Stimulated activated CD4-positive, alpha-beta T cell treated with anti-CD3 and anti-CD28 coated beads, Interleukin-1b, Interleukin-23, amount 100 ng/mL, for 24 hours (primary cell): ENCODE data around the gene CD4.

Experiments used
- DNase-seq, 4 experiments: peaks; one replicate each; pipeline ENCODE4 v3.0.0-alpha.2; 2020; ENCODE audit warnings: low read depth in 4 of 4, low spot score in 1 of 4

CD4 gene

DNA sequence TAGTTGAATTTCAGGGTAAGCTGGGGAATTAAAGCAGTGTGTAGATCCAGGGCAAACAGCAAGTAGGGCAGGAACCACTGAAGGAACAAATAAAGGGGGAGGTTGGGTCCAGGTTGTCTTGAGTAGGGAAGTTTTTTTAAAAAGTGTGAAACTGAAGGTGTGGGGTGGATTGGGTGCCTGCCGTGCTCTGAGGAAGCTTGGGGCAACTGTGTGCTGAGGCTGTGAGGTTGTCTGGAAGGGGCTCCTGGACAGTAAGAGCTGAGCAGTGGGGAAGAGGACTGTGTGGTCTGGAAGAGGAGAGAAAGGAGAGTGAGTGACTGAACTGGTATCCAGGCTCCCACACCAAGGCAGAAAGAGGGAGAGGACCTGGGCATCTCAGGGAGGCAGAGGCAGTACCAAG, 21.4 kb downstream of the CD4 start:
- DNase-seq = no peak

DNA sequence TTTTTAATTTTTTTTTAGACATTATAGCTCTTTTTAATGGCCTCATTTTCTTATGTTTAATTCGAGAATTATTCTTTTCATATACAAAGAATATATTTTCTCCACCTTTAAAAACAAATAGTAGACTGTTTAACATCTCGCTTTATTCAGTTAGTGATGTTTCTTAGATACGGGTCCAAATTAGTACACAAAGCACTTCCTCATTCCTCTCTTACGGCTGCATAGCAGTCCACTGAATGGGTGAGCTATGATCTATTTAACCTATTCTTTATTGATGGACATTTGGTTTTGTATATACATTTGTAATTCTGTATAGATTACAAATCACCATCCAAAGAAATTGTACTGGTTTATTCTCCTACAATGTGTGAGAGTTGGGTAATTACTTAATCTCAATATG, 24.0 kb downstream of the CD4 start:
- no peak for DNase-seq

DNA sequence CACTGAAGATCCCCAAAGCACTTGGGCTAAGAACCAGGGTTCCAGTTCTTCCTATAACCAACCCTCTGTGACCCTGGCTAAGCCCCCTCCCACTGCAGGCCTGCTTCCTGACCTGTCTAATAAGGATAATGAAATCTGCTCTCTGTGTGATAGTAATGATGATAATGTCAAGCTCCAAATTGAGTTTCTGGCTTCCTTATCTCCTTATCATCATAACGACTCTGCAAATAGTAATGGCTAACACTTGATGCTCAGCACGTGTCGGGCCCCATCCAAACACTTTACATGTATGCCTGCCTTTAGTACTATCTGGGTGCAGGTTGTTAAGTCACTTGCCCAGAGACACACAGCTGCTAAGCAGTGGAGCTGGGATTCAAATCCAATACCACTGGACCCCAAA, 27.3 kb downstream of the CD4 start:
- no peak for DNase-seq

DNA sequence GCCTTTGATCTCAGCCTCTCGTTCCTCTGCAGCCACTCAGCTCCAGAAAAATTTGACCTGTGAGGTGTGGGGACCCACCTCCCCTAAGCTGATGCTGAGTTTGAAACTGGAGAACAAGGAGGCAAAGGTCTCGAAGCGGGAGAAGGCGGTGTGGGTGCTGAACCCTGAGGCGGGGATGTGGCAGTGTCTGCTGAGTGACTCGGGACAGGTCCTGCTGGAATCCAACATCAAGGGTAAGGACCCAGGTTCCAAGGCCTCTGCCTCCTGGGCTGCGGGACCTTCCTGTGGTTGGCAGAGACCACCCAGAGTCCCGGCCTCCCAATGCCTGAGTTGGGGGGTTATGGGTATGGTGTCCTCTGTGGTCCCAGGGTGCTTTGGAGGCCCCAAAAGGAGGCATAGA, 27.8 kb downstream of the CD4 start:
- DNase-seq = no peak

DNA sequence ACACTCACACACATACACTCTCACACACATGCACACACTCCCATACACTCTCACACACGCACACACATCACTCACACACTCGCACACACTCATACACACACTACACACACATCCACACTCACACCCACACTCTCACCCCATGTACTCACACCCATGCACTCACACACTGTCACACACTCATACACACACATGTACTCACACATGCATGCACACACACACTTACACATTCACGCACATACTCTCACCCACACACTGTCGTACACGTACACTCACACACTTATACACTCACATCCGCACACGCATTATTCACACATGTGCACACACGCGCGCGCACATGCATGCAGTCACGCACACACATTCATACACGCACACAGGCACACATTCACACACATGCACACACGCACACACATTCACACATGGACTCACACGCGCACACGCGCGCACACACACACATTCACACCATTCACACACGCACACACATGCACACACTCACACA, 28.4 kb downstream of the CD4 start:
- DNase-seq = no peak

DNA sequence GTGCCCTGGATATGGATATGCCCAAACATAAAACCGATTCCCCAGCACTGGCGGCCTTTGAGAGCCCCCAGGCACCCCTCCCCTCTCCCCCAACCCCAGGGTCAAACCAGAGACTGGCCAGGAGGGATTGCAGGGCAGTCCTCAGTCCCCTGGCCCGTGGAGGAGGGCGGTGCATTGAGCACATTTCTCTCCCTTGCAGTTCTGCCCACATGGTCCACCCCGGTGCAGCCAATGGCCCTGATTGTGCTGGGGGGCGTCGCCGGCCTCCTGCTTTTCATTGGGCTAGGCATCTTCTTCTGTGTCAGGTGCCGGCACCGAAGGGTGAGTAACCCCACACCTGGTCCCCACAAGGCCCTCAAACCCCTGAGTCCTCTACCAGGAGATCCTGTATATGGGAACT, 28.9 kb downstream of the CD4 start:
- DNase-seq = no peak

DNA sequence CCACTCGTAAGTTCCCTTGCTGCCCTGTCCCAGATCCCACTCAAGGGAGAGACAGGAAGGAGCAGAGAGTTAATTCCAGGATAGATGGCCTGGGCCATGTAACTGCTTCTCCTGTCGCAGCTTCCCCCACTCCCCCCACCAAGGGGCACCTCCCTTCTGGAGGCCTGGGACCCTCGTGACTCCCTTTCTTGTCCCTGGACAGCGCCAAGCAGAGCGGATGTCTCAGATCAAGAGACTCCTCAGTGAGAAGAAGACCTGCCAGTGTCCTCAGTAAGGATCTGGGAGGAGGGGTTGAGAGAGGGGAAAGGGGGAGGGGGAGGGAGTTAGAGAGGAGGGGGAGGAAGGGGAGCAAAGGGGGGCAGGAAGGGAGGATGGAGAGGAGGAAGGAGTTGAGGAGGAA, 29.3 kb downstream of the CD4 start:
- DNase-seq = no peak

DNA sequence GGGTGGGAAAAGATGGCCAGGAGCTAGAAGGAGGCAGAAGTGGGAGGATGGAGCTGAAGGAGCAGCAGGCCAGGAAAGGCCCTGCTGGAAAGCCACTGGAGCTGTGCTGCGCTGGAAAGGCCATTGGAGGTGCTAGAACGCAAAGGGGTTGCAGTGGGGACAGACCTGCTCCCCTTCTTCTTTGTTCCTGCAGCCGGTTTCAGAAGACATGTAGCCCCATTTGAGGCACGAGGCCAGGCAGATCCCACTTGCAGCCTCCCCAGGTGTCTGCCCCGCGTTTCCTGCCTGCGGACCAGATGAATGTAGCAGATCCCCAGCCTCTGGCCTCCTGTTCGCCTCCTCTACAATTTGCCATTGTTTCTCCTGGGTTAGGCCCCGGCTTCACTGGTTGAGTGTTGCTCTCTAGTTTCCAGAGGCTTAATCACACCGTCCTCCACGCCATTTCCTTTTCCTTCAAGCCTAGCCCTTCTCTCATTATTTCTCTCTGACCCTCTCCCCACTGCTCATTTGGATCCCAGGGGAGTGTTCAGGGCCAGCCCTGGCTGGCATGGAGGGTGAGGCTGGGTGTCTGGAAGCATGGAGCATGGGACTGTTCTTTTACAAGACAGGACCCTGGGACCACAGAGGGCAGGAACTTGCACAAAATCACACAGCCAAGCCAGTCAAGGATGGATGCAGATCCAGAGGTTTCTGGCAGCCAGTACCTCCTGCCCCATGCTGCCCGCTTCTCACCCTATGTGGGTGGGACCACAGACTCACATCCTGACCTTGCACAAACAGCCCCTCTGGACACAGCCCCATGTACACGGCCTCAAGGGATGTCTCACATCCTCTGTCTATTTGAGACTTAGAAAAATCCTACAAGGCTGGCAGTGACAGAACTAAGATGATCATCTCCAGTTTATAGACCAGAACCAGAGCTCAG, 30.0 kb downstream of the CD4 start:
- DNase-seq = no peak

DNA sequence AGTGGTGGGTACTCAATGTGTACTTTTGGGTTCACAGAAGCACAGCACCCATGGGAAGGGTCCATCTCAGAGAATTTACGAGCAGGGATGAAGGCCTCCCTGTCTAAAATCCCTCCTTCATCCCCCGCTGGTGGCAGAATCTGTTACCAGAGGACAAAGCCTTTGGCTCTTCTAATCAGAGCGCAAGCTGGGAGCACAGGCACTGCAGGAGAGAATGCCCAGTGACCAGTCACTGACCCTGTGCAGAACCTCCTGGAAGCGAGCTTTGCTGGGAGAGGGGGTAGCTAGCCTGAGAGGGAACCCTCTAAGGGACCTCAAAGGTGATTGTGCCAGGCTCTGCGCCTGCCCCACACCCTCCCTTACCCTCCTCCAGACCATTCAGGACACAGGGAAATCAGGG, 30.8 kb downstream of the CD4 start:
- DNase-seq = no peak

DNA sequence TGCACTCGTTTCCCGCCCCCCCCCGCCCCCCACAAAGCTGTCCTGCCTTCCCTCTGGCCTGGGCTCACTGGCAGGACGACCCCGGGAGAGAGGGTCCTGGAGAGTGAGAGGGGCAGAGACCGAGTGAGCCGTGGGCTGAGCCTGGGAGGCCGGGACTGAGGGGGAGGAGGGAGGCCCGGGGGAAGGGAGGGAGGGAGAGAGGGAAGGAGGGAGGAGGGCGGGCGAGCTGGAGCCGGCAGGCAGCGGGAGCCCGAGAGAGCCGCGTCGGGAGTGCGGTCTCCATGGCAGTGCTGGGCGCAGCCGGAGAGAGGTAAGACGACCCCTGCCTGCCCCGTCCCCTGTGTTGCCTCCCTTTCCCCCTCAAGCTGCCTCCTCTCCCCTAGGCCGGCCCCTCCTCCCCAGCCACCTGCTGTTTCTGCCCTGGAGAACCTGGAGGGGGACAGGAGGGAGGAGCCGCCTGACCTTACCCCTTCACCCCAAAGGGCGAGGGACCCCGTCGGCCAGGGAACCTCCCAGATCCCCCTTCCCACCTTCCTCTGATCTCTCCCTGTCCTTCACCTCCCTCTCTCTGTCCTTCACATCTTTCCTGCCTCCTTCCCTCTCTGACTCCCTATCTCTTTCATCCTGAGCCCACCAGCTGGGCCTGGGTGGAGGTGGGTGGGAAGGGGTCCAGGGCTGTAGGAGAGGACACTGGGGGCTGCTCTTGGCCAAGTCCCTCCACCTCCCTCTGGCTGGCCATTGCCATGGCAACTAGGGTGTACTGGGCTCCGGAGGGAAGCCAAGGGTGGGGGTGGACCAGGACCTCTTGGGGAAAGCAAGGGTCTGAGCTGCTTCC, 32.5 kb downstream of the CD4 start, which contains the start of gene GPR162:
Gene GPR162 (plus strand): TSS at position 231 of the 835 bp plus-strand sequence. CDS start 2,078 bp downstream, outside the sequence.
- no peak for DNase-seq

DNA sequence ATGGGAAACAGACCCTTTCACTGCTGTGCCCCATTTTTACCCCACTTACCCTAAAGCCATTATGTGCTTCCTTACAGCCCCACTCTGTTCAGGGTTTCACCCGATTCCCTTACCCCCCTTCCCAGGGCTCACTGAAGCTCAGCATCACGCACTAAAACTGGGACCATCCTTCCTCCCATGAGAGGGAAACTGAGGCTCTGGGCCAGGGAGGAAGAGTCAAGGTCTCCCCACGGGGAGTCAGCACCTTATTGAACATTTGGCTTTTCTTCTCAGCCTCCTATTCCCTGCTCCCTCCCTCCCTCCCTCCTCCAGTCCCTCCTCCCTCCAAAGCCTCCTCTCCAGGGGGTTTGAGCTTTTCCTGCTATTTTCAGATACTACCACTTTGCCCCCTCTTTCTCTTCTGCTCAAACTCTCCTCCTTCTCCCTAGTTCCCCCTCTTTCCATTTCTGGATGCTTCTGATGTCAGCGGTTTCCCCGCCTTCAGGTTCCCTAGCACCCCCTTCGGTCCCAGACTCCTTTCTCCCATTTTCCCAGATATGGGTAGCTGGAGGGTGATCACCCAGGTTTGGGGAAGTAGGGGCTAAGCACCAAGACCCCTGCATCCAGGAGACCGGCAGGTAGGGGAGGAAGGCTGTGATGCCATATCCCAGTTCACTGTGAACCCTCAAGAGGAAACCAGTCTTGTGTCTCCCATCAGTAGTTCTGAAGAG, 33.3 kb downstream of the CD4 start:
- no peak for DNase-seq

DNA sequence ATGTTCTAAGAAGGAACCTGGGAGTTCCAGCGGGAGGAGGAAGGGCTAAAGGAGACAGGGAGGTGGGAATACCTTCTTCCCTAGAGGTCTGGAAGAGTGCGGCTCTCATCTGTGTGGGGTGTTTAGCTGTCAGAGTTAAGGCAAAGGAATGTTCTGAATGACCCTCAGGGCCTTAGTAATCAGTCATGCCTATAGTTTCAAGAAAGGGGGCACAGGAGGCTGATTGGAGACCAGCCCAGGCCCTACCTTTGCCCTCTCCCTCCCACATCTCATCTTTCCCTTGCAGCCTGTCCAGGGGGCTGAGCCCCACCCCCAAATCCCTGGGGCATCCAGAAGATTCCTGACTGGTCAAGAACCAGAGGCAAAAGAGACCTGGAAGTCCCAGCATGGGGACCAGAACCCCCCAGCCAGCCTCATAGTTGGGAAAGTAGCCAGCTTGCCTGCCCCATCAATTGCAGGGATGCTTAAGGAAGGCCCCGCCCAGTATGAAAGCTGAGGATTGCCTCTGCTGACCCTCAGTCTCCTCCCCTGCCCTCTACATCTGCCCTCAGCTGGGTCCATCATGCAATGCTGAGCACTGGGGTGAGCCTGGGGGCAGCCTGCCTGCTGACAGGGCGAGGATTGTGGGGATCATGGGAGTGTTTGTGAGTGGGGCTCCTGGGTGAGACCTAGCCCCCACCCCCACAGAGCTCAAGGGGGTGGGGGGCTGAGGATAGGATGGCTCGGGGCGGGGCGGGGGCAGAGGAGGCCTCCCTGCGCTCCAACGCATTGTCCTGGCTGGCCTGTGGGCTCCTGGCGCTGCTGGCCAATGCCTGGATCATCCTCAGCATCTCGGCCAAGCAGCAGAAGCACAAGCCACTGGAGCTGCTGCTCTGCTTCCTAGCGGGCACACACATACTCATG, 34.1 kb downstream of the CD4 start:
- no peak for DNase-seq

DNA sequence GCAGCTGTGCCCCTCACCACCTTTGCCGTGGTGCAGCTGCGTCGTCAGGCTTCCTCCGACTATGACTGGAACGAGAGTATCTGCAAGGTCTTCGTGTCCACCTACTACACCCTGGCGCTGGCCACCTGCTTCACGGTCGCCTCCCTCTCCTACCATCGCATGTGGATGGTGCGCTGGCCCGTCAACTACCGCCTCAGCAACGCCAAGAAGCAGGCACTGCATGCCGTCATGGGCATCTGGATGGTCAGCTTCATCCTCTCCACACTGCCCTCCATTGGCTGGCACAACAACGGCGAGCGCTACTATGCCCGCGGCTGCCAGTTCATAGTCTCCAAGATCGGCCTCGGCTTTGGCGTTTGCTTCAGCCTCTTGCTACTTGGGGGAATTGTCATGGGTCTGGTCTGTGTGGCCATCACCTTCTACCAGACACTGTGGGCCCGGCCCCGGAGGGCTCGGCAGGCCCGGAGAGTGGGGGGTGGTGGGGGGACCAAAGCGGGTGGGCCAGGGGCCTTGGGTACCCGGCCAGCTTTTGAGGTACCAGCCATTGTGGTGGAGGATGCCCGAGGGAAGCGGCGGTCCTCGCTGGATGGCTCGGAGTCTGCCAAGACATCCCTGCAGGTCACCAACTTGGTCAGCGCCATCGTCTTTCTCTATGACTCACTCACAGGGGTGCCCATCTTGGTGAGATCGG, 34.9 kb downstream of the CD4 start:
- DNase-seq = no peak

DNA sequence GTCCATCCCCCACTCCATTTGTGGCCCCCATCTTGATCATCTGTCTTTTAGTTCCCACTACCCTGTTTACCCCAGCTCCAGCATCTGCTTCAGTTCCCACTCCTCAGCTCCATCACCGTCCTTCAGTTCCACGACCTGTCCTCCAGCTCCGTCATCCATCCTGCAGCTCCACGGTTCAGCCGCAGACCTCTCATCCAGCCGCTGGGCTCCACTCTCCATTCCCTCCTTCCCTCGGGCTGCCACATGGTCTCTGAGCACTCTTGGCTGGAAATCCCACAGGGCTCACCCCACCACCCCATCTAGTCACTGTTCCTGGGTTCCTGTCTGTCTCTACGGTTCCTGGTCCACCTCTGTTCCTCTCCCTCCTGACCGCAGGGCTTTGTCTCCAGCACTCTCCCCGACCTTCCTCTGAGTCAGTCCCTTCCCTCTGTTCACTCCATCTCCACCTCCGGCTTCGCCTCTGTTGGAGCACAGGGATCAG, 35.6 kb downstream of the CD4 start:
- DNase-seq = no peak

DNA sequence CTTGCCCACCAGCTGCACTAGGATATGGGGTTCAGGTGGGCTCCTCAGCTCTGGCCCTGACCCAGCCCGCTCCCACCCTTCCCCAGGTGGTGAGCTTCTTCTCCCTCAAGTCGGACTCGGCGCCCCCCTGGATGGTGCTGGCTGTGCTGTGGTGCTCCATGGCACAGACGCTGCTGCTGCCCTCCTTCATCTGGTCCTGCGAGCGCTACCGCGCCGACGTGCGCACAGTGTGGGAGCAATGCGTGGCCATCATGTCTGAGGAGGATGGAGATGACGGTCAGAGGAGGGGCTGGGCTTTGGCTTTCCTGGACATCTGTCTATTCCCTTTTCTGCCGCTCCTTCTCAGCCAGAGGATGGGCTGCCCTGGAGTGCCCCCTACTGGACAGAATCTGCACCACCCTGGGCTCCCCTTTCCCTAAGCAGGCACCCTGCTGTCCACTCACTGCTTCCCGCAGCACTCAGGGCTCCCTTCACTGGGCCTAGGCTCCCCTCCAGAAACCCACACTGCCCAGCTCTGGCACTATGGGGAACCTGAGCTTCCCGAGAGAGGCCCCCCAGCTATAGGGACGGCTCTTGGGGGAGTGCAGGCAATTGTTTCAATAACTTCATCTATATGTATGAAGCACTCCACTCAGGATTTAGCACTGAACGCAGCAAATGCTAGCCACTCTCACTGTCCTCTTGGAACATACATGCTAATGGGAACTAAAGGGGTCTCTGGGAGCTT, 36.2 kb downstream of the CD4 start:
- peak; percentile 74 to 86 (median 77) for DNase-seq

DNA sequence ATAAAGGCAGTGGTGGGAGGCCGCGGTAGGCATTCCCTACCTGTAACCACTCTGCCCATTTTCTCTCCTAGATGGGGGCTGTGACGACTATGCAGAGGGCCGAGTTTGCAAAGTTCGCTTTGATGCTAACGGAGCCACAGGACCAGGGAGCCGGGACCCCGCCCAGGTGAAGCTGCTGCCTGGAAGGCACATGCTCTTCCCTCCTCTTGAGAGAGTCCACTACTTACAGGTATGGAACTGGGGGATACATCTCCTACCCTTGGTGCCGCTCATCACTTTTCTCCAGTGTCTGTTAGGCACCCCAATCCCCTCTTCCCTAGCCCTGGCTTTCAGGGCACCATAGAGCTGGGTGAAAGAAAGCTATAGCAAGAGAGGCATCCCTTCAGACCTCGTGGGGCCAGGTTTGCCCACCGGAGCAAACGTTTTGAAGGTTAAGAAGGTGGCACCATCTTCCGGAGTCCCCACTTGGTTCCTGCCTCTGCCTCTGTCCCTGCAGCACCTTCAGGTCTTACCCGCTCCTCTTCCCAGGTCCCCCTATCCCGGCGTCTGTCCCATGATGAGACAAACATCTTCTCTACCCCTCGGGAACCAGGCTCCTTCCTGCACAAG, 36.9 kb downstream of the CD4 start:
- DNase-seq = no peak

DNA sequence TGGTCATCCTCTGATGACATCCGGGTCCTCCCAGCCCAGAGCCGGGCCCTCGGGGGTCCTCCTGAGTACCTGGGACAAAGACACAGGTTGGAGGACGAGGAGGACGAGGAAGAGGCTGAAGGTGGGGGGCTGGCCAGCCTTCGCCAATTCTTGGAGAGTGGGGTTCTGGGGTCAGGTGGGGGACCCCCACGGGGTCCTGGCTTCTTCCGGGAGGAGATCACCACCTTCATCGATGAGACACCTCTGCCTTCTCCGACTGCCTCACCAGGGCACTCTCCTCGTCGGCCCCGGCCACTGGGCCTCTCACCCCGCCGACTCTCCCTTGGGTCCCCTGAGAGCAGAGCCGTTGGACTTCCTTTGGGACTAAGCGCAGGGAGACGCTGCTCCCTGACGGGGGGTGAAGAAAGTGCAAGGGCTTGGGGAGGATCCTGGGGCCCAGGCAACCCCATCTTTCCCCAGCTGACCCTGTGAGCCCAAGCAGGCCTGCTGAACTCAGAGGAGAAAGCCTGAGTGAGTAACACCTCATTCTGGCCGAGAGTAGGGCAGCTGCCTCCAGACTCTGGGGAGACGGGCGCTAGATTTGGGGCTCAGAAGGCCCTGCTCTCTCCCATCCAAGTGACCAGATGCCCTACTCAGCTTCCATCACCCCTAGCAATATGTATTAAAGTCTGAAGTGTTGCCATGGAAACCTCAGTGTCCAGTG, 37.6 kb downstream of the CD4 start:
- no peak for DNase-seq

DNA sequence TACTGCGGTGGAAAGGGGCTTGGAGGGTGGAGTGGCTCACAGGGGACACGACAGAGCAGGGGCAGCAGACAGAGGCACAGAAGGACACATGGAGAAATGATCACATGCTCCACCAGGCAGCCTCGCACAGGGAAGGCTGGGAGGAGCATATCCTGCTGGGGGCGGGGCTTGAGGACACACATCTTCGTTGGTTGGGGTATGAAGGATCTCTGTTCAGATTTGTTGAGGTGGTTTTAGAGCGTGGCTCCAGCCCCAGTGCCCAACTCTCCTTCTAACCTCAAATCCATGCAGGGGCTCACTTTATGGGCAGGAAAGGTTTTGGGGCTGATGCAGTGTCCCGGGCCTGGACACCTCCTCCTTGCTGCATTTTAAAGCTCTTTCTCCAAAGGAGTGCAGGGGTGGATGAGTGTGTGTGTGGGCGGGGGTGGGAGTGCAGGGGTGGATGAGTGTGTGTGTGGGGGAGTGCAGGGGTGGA, 38.1 kb downstream of the CD4 start:
- DNase-seq = peak in 3 of 4 experiments; percentile 38 to 54 (median 46)
